ENCODE data around the gene SLC25A20. TPM values are rescaled to one million over a fixed set of nuclear protein-coding genes. Genes with fewer than 3 reads are reported as not detected.

SLC25A20 gene, protein sequence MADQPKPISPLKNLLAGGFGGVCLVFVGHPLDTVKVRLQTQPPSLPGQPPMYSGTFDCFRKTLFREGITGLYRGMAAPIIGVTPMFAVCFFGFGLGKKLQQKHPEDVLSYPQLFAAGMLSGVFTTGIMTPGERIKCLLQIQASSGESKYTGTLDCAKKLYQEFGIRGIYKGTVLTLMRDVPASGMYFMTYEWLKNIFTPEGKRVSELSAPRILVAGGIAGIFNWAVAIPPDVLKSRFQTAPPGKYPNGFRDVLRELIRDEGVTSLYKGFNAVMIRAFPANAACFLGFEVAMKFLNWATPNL
- 8.0 TPM for total RNA-seq
- polyA plus RNA-seq: 10 to 100 TPM; 21.5 to 32.6 (median 25.4) TPM

DNA sequence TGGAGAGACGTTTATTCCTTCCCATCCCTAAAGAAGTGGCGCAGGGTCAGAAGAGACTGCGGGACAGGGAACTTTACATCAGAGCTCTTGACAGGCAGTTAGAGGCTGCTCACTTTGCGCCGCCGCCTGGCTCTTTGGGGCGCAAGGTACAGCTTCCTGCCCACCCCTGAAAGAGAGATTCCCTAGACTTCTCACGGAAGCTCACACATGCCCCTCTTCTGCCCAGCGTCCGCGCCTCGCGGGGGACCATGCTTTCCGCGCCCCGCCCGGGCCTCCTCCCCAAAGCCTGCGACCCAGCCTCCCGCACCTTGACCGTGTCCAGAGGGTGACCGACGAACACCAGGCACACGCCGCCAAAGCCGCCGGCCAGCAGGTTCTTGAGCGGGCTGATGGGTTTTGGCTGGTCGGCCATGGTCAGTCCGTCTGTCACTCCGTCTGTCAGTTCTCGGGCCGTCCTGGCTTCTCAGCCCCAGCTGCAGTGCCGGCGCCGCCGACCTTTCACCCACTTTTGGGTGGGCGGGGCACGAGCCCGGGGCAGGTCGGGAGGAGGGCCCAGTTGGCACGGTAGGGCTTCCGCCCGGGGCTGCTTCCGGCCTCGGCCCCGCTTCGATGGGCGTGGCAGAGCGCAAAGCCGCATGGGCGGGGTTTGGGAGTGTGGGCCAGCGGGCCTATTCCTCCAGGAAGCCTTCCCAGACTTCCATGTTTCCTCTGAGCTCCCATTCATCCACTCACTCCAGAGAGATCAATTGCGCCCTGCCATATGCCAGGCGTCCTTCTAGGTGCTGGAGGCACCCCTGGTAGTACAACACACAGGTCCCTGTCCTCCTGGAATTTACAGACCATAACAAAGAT lies at the start of gene SLC25A20:
Gene SLC25A20, minus strand, starts transcription at position 500 of the 852 bp plus-strand sequence. Its CDS starts 88 bp downstream, at position 412.
- H3K9me3 ChIP-seq (ENCODE audit: control insufficient read depth in 2 of 2, low read length in 2 of 2): no peaks in the 10 kb centered on the region
- H3K9me3 Mint-ChIP-seq: no peaks in the 10 kb centered on the region
- H3K27me3 ChIP-seq (ENCODE audit: control insufficient read depth, insufficient read depth, low read length): no peaks in the 10 kb centered on the region
- peak within 1 kb of the TSS; percentile 95 to 96 (median 96) for H3K4me3 Mint-ChIP-seq
- H3K36me3 Mint-ChIP-seq: peaks cover 3% of the 10 kb centered on the region
- peaks cover 29% of the 10 kb centered on the region for H3K4me1 ChIP-seq (ENCODE audit: control insufficient read depth, insufficient read depth, low read length, poor library complexity, severe bottlenecking)
- H3K4me3 ChIP-seq (ENCODE audit: low read depth, low read length): peak within 1 kb of the TSS; percentile 77
- peak; percentile 81 to 95 (median 86) for DNase-seq
- peak within 1 kb of the TSS; percentile 77 for H3K27ac ChIP-seq (ENCODE audit: insufficient read depth, low read length, poor library complexity, severe bottlenecking)
- H3K4me1 Mint-ChIP-seq: peaks cover 18 to 41% (median 30%) of the 10 kb centered on the region in 4 donors
- ATAC-seq (ENCODE audit: low read depth in 2 of 2): peak; percentile 96 to 97
- no peaks in the 10 kb centered on the region for H3K36me3 ChIP-seq (ENCODE audit: control insufficient read depth, insufficient read depth, low read length)
- peak within 1 kb of the TSS; percentile 90 to 98 (median 93) for H3K27ac Mint-ChIP-seq
- peaks cover 7% of the 10 kb centered on the region for H3K27me3 Mint-ChIP-seq

DNA sequence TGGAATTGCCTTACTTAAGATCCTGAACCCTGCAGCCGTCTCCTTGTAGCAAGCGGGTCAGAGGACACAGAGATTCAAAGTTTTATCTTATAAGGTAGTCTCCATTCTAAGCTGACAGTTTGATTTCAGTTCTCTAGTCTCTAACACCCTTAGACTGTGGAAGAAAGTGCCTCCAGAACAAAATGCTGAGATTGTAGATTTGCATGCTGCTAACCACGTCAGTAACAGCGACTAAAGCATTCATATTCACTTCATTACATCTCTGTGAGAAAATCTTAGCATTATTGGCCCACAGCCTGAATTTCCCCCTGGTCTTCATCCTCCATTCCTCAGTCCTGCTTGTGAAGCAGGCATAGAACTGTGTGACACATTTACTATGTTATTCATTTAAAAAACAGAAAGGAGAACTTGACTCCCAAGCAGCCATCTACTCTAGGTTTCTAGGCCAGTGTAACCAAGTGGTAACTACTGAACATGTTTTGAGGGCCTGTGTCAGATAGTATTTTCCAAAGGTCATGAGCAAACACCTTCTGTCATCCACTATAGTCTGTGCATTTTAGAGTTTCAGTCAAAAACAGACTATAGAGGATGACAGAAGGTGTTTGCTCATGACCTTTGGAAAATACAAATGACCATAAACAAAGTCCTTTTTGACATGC lies 47.3 kb upstream of the SLC25A20 start:
- Histone ChIP-seq H3K4me1 (ENCODE audit: control insufficient read depth, insufficient read depth, low read length, poor library complexity, severe bottlenecking) (no peaks in the 10 kb centered on the region), H3K27me3 (ENCODE audit: control insufficient read depth, insufficient read depth, low read length) (no peaks in the 10 kb centered on the region), H3K27ac (ENCODE audit: insufficient read depth, low read length, poor library complexity, severe bottlenecking) (no peak overlapping the region), H3K36me3 (ENCODE audit: control insufficient read depth, insufficient read depth, low read length) (peaks cover 5% of the 10 kb centered on the region), H3K4me3 (ENCODE audit: low read depth, low read length) (no peak overlapping the region), H3K9me3 (ENCODE audit: control insufficient read depth in 2 of 2, low read length in 2 of 2) (no peaks in the 10 kb centered on the region)
- Mint-ChIP-seq H3K27me3 (no peaks in the 10 kb centered on the region), H3K4me3 (no peak overlapping the region), H3K27ac (peak overlapping the region; percentile 3 to 77 (median 76)), H3K9me3 (no peaks in the 10 kb centered on the region), H3K4me1 (peaks cover 15 to 40% (median 30%) of the 10 kb centered on the region in 4 donors), H3K36me3 (peaks cover 12% of the 10 kb centered on the region)
- DNase-seq (peak in 1 of 3 donors; percentile 16), ATAC-seq (ENCODE audit: low read depth in 2 of 2) (no peak)

DNA sequence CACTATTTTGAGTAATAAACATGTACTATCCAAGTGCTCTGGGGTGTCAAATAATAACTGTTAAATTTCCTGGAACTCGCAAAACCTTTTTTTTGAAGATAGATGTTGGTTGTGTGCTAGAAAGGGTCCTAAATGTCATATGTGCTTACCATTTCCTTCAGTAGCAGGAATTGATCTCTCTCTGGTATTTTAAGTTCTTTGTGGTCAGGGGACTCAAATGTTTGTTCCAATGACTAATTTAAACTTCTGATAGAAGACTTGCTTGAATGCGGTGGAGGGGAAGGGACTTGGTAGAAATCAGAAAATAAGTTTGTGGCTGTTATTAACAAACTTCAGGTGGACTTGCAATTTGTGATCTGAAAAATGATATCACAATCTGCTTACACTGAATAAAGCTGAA lies 46.8 kb upstream of the SLC25A20 start:
- H3K36me3 ChIP-seq (ENCODE audit: control insufficient read depth, insufficient read depth, low read length): peaks cover 5% of the 10 kb centered on the region
- Mint-ChIP-seq H3K9me3 (no peaks in the 10 kb centered on the region), H3K4me1 (peaks cover 17 to 41% (median 31%) of the 10 kb centered on the region in 4 donors), H3K4me3 (no peak overlapping the region), H3K36me3 (peaks cover 12% of the 10 kb centered on the region), H3K27me3 (no peaks in the 10 kb centered on the region), H3K27ac (peak overlapping the region in 2 of 3 donors; percentile 34 to 76)
- H3K27ac ChIP-seq (ENCODE audit: insufficient read depth, low read length, poor library complexity, severe bottlenecking): no peak overlapping the region
- ATAC-seq (ENCODE audit: low read depth in 2 of 2) (no peak), DNase-seq (peak in 1 of 3 donors; percentile 34)
- no peaks in the 10 kb centered on the region for H3K9me3 ChIP-seq (ENCODE audit: control insufficient read depth in 2 of 2, low read length in 2 of 2)
- no peaks in the 10 kb centered on the region for H3K27me3 ChIP-seq (ENCODE audit: control insufficient read depth, insufficient read depth, low read length)
- no peaks in the 10 kb centered on the region for H3K4me1 ChIP-seq (ENCODE audit: control insufficient read depth, insufficient read depth, low read length, poor library complexity, severe bottlenecking)
- no peak overlapping the region for H3K4me3 ChIP-seq (ENCODE audit: low read depth, low read length)

DNA sequence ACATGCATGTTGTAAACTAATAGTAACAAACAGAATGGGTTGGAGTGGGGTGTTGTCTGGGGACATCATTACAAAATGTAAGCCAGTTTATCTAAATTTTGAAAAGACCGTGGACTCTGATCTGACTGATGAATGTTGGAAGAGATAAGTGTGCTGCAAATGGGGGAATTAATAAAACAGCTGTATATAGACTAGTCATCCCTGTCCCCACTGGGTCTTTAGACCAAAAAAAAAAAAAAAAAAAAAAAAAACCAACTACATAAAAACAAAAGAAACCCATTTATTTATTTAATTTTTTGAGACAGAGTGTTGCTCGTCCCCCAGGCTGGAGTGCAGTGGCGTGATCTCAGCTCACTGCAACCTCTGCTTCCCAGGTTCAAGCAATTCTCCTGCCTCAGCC lies 40.0 kb upstream of the SLC25A20 start:
- Histone ChIP-seq H3K36me3 (ENCODE audit: control insufficient read depth, insufficient read depth, low read length) (peaks cover 34% of the 10 kb centered on the region), H3K27me3 (ENCODE audit: control insufficient read depth, insufficient read depth, low read length) (no peaks in the 10 kb centered on the region), H3K27ac (ENCODE audit: insufficient read depth, low read length, poor library complexity, severe bottlenecking) (no peak overlapping the region), H3K9me3 (ENCODE audit: control insufficient read depth in 2 of 2, low read length in 2 of 2) (no peaks in the 10 kb centered on the region), H3K4me3 (ENCODE audit: low read depth, low read length) (no peak overlapping the region), H3K4me1 (ENCODE audit: control insufficient read depth, insufficient read depth, low read length, poor library complexity, severe bottlenecking) (no peaks in the 10 kb centered on the region)
- Mint-ChIP-seq H3K4me1 (peaks cover 32 to 47% (median 37%) of the 10 kb centered on the region in 4 donors), H3K9me3 (no peaks in the 10 kb centered on the region), H3K27me3 (no peaks in the 10 kb centered on the region), H3K27ac (peak overlapping the region; percentile 4 to 56 (median 29)), H3K36me3 (peaks cover 36% of the 10 kb centered on the region), H3K4me3 (peak overlapping the region in 2 of 4 donors; percentile 61 to 73)
- DNase-seq (no peak), ATAC-seq (ENCODE audit: low read depth in 2 of 2) (no peak)

DNA sequence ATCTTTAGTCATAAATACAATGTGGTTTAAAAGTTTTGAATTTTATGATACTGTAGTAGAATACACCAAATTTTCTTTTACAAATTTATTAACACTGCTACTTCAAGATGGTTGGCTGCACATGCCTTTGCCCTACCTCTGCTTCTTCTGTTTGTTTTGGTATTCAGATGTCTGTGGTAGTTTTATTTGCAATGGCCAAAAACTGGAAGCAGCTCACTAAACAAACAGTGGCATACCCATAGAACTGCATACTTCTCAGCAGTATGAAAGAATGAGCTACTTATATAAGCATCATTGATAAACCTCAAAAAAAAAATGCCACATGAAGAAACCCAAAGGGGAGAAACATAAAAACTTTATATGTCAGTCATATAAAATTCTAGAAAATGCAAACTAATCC lies 39.5 kb upstream of the SLC25A20 start:
- DNase-seq: no peak
- H3K4me3 Mint-ChIP-seq: peak overlapping the region in 1 of 4 donors; percentile 61
- H3K9me3 Mint-ChIP-seq: no peaks in the 10 kb centered on the region
- H3K4me3 ChIP-seq (ENCODE audit: low read depth, low read length): no peak overlapping the region
- peaks cover 34% of the 10 kb centered on the region for H3K36me3 ChIP-seq (ENCODE audit: control insufficient read depth, insufficient read depth, low read length)
- H3K27ac ChIP-seq (ENCODE audit: insufficient read depth, low read length, poor library complexity, severe bottlenecking): no peak overlapping the region
- no peaks in the 10 kb centered on the region for H3K4me1 ChIP-seq (ENCODE audit: control insufficient read depth, insufficient read depth, low read length, poor library complexity, severe bottlenecking)
- no peaks in the 10 kb centered on the region for H3K9me3 ChIP-seq (ENCODE audit: control insufficient read depth in 2 of 2, low read length in 2 of 2)
- no peaks in the 10 kb centered on the region for H3K27me3 Mint-ChIP-seq
- ATAC-seq (ENCODE audit: low read depth in 2 of 2): no peak
- peaks cover 31 to 46% (median 35%) of the 10 kb centered on the region in 4 donors for H3K4me1 Mint-ChIP-seq
- peaks cover 35% of the 10 kb centered on the region for H3K36me3 Mint-ChIP-seq
- peak overlapping the region in 2 of 3 donors; percentile 4 to 88 for H3K27ac Mint-ChIP-seq
- H3K27me3 ChIP-seq (ENCODE audit: control insufficient read depth, insufficient read depth, low read length): no peaks in the 10 kb centered on the region

DNA sequence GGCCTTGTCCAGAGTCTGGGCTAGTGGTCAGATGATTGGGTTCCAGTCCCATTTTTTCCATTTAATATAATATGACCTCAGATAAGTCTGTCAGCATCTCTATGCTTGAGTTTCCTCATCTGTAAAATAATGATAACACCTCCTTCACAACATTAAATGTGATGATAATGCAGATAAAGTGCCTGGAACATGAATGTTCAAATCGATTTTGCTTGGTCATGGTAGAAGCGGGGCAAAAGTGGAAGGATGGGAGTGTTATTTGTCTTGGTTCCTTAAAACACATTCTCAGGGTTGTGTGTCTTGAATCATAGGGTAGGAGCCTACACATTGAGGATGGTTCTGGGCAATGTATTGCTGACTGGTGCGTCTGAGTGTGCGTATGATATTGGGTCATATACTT lies 36.8 kb upstream of the SLC25A20 start:
- H3K4me3 ChIP-seq (ENCODE audit: low read depth, low read length): no peak overlapping the region
- no peak overlapping the region for H3K27ac Mint-ChIP-seq
- no peak for DNase-seq
- no peaks in the 10 kb centered on the region for H3K27me3 ChIP-seq (ENCODE audit: control insufficient read depth, insufficient read depth, low read length)
- no peaks in the 10 kb centered on the region for H3K9me3 ChIP-seq (ENCODE audit: control insufficient read depth in 2 of 2, low read length in 2 of 2)
- H3K4me1 Mint-ChIP-seq: peaks cover 36 to 56% (median 40%) of the 10 kb centered on the region in 4 donors
- peaks cover 43% of the 10 kb centered on the region for H3K36me3 Mint-ChIP-seq
- no peak overlapping the region for H3K4me3 Mint-ChIP-seq
- no peaks in the 10 kb centered on the region for H3K27me3 Mint-ChIP-seq
- H3K27ac ChIP-seq (ENCODE audit: insufficient read depth, low read length, poor library complexity, severe bottlenecking): no peak overlapping the region
- no peaks in the 10 kb centered on the region for H3K9me3 Mint-ChIP-seq
- no peak for ATAC-seq (ENCODE audit: low read depth in 2 of 2)
- H3K4me1 ChIP-seq (ENCODE audit: control insufficient read depth, insufficient read depth, low read length, poor library complexity, severe bottlenecking): peaks cover 7% of the 10 kb centered on the region
- H3K36me3 ChIP-seq (ENCODE audit: control insufficient read depth, insufficient read depth, low read length): peaks cover 41% of the 10 kb centered on the region

DNA sequence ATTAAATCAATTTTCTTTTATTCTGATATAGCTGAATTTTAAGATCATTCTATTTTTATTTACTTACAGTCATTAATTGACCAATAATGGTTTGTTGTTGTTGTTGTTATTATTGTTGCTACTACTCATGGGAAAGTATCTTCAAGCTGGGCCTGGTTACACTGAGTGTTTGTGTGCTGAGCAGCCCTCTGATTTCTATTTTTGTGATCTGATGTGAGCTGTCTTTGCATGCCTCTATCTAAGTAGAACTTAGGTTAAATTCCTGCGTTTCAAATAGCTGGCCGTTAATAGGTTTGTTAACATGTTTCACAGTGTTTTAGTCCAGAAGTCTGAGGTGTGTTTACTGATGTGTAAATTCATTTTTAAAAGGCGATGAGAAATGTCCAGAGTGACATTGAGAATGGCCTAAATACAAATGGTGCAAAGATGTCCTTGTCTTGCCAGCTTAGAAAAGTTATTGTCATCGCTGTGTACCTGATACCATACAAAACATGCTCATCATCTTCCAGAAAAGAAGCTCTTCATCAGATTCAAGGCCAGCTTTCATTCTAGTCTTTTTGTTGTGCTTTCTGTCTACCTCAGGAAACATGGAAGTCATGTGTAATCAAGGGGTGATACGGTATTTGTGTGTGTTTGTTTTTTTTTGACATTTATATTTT lies 35.8 kb upstream of the SLC25A20 start:
- peaks cover 47% of the 10 kb centered on the region for H3K36me3 ChIP-seq (ENCODE audit: control insufficient read depth, insufficient read depth, low read length)
- H3K36me3 Mint-ChIP-seq: peaks cover 49% of the 10 kb centered on the region
- peak overlapping the region in 1 of 3 donors; percentile 41 for H3K27ac Mint-ChIP-seq
- no peaks in the 10 kb centered on the region for H3K27me3 Mint-ChIP-seq
- H3K9me3 Mint-ChIP-seq: no peaks in the 10 kb centered on the region
- ATAC-seq (ENCODE audit: low read depth in 2 of 2): no peak
- no peaks in the 10 kb centered on the region for H3K27me3 ChIP-seq (ENCODE audit: control insufficient read depth, insufficient read depth, low read length)
- H3K4me3 Mint-ChIP-seq: peak overlapping the region in 1 of 4 donors; percentile 55
- H3K4me1 ChIP-seq (ENCODE audit: control insufficient read depth, insufficient read depth, low read length, poor library complexity, severe bottlenecking): peaks cover 18% of the 10 kb centered on the region
- peaks cover 43 to 66% (median 46%) of the 10 kb centered on the region in 4 donors for H3K4me1 Mint-ChIP-seq
- no peak overlapping the region for H3K4me3 ChIP-seq (ENCODE audit: low read depth, low read length)
- H3K27ac ChIP-seq (ENCODE audit: insufficient read depth, low read length, poor library complexity, severe bottlenecking): no peak overlapping the region
- no peaks in the 10 kb centered on the region for H3K9me3 ChIP-seq (ENCODE audit: control insufficient read depth in 2 of 2, low read length in 2 of 2)
- no peak for DNase-seq
